BLaER1 treated with 17β-estradiol and CSF1 and Interleukin-3, amounts not matched to agents 10 nM and 100 nM (cell line): ENCODE measurements around the gene IL3.

ENCODE experiments used
- H3K27ac ChIP-seq, 11 experiments: shearing (Covaris generic); formaldehyde crosslinking; 2 replicates each; pipeline ENCODE4 v1.8.1; 2022
- H3K27me3 ChIP-seq, 11 experiments: shearing (Covaris generic); formaldehyde crosslinking; 2 replicates each; pipeline ENCODE4 v1.8.1; 2022
- H3K36me3 ChIP-seq, 11 experiments: shearing (Covaris generic); formaldehyde crosslinking; 2 replicates each; pipeline ENCODE4 v1.8.1; 2022
- H3K4me1 ChIP-seq, 10 experiments: shearing (Covaris generic); formaldehyde crosslinking; 2 replicates each; pipeline ENCODE4 v1.8.1; 2022
- H3K4me2 ChIP-seq, 11 experiments: shearing (Covaris generic); formaldehyde crosslinking; 2 replicates each; pipeline ENCODE4 v1.8.1; 2022
- H3K4me3 ChIP-seq, 10 experiments: shearing (Covaris generic); formaldehyde crosslinking; 2 replicates each; pipeline ENCODE4 v1.8.1; 2022
- H3K9ac ChIP-seq, 11 experiments: shearing (Covaris generic); formaldehyde crosslinking; 2 replicates each; pipeline ENCODE4 v1.8.1; 2022
- H3K9me3 ChIP-seq, 11 experiments: shearing (Covaris generic); formaldehyde crosslinking; replicated peaks in 1 of 11; 2 replicates each; pipeline ENCODE4 v1.8.1; 2022
- H4K20me1 ChIP-seq, 11 experiments: shearing (Covaris generic); formaldehyde crosslinking; 2 replicates each; pipeline ENCODE4 v1.8.1; 2022
- Cebpa-rat ChIP-seq, 11 experiments: shearing (Covaris generic); IDR thresholded peaks; 2 replicates each; pipeline ENCODE4 v1.8.1; 2022

The IL3 gene

DNA sequence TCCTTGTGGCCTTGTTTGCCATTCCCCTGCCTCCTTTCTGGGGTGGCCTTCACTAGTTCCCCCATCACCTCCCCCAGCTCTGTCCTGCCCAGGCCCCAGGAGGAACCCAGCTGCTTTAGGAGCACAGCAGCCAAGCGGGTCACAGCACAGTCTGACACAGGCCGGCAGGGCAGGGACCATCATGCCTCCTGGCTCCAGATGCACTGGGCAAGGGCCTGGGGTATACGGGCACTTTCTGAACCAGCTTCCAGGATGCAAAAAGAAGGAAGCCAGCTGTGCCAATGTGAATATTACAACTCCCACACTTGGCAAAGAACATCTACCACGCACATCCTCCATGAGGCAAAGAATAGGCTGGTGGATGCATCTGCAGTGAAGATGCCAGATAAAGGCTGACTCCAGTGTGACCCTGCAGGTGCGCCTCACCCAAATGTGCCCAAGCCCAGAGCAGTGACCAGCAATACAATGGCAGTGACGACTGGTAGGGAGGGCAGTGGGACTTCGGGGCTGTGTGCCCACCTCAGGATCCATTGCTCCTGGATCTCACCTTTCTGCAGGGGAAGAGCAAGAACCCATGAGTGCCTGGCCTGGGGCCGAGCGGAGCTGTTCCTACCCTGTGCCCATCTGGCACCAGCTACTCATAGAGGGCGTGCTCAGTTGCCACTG is 6.3 kb upstream of the IL3 start:
- TF ChIP-seq Cebpa-rat (IDR thresholded peaks at IDR 0.05) = no peak
- Histone ChIP-seq H3K4me1 (peaks cover 19 to 37% (median 32%) of the 10 kb centered on the region in 10 experiments), H3K9ac (no peak overlapping the region), H4K20me1 (no peaks in the 10 kb centered on the region; a peak in 1 of 22 replicates), H3K36me3 (no peaks in the 10 kb centered on the region), H3K9me3 (no peaks in the 10 kb centered on the region), H3K27me3 (peaks cover 0 to 14% (median 0%) of the 10 kb centered on the region in 11 experiments; a peak in 1 of 22 replicates), H3K4me3 (no peak overlapping the region), H3K4me2 (no peak overlapping the region), H3K27ac (no peak overlapping the region)

DNA sequence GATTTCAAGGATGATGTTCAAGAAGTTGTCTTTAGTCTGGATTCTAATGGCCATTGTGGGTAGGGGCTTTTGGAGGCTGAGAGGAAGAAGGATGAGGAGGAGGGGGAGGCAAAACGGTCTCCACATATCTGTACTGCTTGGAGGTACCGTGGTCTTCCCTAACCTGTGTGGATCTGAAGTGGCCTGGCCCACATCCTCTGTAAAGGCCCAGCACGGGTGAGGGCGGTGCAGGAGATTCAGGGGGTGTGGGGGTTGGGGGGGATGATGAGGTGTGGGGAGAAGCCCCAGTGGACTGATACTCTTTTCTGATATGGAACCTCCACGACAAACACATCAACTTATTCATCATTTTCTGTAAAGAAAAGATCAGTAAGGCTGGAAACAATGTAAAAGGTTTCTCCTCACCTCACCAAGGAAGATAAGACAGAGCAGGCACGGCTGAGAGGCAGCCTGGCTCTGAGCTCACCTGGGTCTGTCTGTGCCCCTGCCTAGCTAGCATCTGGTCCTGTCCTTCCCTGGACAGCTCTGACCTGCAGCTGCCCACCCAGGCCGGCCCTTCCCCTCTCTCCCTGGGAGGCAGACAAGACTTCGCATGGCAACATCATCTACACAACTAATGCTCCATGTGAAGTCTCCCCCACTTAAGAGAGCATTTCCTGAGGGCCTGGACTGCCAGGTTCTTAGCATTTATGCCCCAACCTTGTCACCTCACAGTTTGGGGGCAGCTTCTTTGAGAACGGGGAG is 5.6 kb upstream of the IL3 start:
- peaks cover 0 to 19% (median 0%) of the 10 kb centered on the region in 11 experiments; a peak in 1 of 22 replicates for H3K27me3 ChIP-seq
- no peaks in the 10 kb centered on the region; a peak in 1 of 22 replicates for H4K20me1 ChIP-seq
- H3K4me2 ChIP-seq = peak overlapping the region in 1 of 11 experiments; percentile 81; a peak in 1 of 22 replicates
- TF ChIP-seq Cebpa-rat (IDR thresholded peaks at IDR 0.05) = no peak
- no peaks in the 10 kb centered on the region for H3K9me3 ChIP-seq
- no peak overlapping the region for H3K27ac ChIP-seq
- no peak overlapping the region for H3K4me3 ChIP-seq
- H3K4me1 ChIP-seq = peaks cover 22 to 44% (median 39%) of the 10 kb centered on the region in 10 experiments
- no peak overlapping the region for H3K9ac ChIP-seq
- no peaks in the 10 kb centered on the region for H3K36me3 ChIP-seq

DNA sequence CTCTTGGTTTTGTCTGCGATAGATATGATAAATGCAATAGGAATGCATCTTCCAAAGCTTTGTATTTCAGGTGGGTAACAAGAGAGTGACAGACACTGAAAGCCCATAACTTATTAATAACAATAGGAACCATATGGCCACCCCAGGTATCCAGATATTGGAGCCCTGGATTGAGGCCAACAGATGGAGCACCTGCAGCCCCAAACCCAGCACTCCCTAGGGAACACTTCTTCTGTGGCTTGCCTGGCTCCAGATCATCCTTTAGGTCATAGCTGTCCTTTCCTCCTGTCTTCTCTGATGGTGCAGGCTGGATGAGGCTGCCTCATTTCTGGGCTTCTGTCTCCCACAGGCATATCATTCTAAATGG is 5.0 kb upstream of the IL3 start:
- Histone ChIP-seq H3K27ac (no peak overlapping the region), H3K36me3 (no peaks in the 10 kb centered on the region), H3K9me3 (no peaks in the 10 kb centered on the region), H4K20me1 (no peaks in the 10 kb centered on the region; a peak in 1 of 22 replicates), H3K4me2 (peak overlapping the region in 8 of 11 experiments; percentile 66 to 83 (median 76); a peak in 16 of 22 replicates), H3K27me3 (peaks cover 0 to 25% (median 0%) of the 10 kb centered on the region in 11 experiments; a peak in 1 of 22 replicates), H3K4me3 (no peak overlapping the region), H3K9ac (no peak overlapping the region), H3K4me1 (peaks cover 22 to 49% (median 40%) of the 10 kb centered on the region in 10 experiments)
- no peak for TF ChIP-seq Cebpa-rat (IDR thresholded peaks at IDR 0.05)

DNA sequence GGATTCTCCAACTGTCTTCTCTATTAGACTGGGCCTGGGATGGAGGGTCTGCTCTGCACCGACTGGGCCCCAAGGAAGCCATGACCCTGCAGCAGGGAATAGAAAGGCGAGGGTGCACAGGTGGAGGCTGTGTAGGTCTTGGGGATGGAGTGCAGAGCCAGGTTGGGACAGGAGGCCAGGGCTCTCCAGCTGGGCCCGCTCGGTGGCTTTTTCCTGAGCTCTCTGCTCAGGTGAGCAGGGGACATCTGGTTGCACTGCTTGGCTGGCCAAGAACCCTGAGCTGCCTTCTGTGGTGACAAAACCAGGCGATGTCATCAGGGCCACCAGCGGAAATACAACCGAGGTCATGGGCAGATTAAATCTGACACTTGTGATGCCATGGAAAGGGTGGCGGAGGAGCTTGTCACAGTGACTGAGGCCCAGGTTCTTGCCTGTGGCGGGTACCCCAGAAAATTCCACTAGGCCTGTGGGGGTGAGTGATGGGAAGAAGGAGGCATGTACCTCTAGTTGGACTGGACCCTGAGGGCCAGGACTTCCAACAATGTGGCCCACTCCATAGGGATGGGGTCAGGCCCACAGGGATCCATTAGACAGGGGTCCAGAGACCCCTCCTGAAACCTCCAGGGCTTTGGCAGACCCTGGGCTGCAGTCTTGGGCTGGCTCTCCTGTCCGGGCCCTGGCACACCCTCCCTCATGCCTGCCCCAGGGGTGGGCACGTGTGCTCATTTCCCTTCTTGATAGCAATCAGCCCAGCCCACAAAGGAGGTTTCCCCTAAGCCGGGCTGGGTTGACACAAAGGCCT is 4.4 kb upstream of the IL3 start:
- H3K27me3 ChIP-seq = peaks cover 0 to 30% (median 0%) of the 10 kb centered on the region in 11 experiments; a peak in 2 of 22 replicates
- H3K9me3 ChIP-seq = no peaks in the 10 kb centered on the region
- H3K4me1 ChIP-seq = peaks cover 20 to 55% (median 46%) of the 10 kb centered on the region in 10 experiments
- H3K36me3 ChIP-seq = no peaks in the 10 kb centered on the region
- peak overlapping the region; percentile 21 to 83 (median 68); a peak in 19 of 22 replicates for H3K4me2 ChIP-seq
- TF ChIP-seq Cebpa-rat (IDR thresholded peaks at IDR 0.05) = no peak
- H3K27ac ChIP-seq = peak overlapping the region in 4 of 11 experiments; percentile 29 to 87 (median 33); a peak in 5 of 22 replicates
- peak overlapping the region in 2 of 11 experiments; percentile 14 to 40; a peak in 1 of 22 replicates for H3K9ac ChIP-seq
- no peaks in the 10 kb centered on the region; a peak in 1 of 22 replicates for H4K20me1 ChIP-seq
- no peak overlapping the region for H3K4me3 ChIP-seq

DNA sequence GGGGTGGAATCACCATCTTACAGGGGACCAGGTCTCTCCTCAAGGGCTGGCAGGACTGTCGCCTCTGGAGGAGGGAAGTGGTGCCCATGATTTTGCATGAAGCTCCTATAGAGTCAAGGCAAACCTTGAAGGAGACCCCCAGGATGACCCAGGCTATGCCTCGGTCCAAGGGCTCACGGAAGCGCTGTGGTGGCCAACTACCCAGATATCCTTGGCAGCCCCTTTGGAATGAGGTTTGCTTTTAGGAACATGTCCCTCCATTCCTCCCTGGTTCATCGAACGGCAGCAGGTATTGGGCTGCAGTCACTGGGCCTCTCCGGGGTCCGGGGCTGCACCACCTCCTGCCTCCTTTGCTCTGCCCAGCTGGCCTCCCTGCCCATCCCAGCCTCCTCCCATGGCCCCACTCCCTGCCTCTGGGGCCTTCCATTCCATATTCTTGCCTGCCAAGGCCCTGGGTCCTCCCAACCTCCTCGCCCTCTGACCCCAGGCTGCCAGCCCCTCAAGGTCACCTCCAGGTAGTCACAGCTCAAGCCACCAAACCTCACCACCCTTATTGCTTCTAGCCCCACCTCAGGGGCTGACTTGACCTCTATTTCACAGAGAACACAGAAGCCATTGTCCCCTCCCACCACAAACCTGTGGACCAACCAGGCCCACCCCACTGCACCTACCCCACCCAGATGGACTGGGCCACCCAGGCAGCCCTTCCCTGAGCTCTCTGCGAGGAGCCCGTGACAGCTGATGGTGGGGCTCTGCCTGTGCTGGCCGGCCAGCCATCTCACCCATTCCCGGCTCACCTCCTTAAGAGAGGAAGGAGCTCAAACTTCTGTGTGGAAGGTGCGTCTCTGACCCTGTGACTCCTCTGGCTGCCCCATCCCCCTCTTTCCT is 3.6 kb upstream of the IL3 start:
- peak overlapping the region in 4 of 11 experiments; percentile 6 to 87 (median 30); a peak in 5 of 22 replicates for H3K27ac ChIP-seq

DNA sequence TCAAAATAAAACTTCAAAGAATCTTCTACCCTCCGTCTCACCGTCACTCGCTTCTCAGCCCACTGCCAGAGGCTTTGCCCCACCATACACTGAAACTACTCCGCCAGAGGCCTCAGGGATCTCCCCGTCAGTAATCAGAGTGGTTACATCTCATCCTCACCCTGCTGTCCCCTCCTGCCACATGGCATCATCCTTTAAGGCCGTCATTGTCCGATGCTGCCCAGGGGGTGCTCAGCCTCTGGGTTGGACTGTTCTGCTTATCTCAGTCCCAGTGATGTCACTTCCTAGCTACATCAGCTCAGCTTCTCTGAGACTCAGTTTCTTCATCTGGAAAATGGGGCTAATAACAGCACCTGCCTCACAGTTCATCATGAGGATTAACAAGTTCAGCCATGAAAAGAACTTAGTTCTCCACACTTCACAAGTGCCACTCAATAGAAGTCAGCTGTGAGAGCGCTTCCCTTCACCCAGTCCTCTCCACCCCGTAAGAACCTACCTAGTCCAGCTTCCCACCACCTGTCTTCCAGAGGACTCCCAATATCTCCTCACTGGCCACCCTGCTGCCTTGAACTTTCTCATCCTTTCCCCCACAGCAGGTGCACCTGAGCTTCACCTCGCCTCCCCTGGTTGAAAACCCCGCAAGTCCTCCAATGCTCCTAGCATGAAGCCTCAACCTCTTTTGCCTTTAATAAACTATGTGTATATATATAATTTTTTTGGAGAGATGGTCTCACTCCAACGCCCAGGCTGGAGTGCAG is 2.8 kb upstream of the IL3 start:
- H3K4me3 ChIP-seq = no peak overlapping the region
- peak overlapping the region in 3 of 11 experiments; percentile 6 to 87 (median 43); a peak in 4 of 22 replicates for H3K27ac ChIP-seq
- no peaks in the 10 kb centered on the region for H3K9me3 ChIP-seq
- no peaks in the 10 kb centered on the region for H3K36me3 ChIP-seq
- H3K27me3 ChIP-seq = peaks cover 0 to 35% (median 0%) of the 10 kb centered on the region in 11 experiments; a peak in 2 of 22 replicates
- no peak for TF ChIP-seq Cebpa-rat (IDR thresholded peaks at IDR 0.05)
- peak overlapping the region in 6 of 11 experiments; percentile 66 to 83 (median 80); a peak in 9 of 22 replicates for H3K4me2 ChIP-seq
- no peaks in the 10 kb centered on the region; a peak in 1 of 22 replicates for H4K20me1 ChIP-seq
- H3K9ac ChIP-seq = no peak overlapping the region
- peaks cover 20 to 62% (median 49%) of the 10 kb centered on the region in 10 experiments for H3K4me1 ChIP-seq

More for the DNA sequence above, 3.6 kb upstream of the IL3 start:
- H4K20me1 ChIP-seq = no peaks in the 10 kb centered on the region; a peak in 1 of 22 replicates
- H3K27me3 ChIP-seq = peaks cover 0 to 35% (median 0%) of the 10 kb centered on the region in 11 experiments; a peak in 2 of 22 replicates
- peaks cover 20 to 61% (median 49%) of the 10 kb centered on the region in 10 experiments for H3K4me1 ChIP-seq
- H3K36me3 ChIP-seq = no peaks in the 10 kb centered on the region
- H3K4me2 ChIP-seq = peak overlapping the region; percentile 21 to 83 (median 68); a peak in 18 of 22 replicates
- no peak for TF ChIP-seq Cebpa-rat (IDR thresholded peaks at IDR 0.05)
- H3K9ac ChIP-seq = no peak overlapping the region
- no peak overlapping the region for H3K4me3 ChIP-seq
- H3K9me3 ChIP-seq = no peaks in the 10 kb centered on the region

DNA sequence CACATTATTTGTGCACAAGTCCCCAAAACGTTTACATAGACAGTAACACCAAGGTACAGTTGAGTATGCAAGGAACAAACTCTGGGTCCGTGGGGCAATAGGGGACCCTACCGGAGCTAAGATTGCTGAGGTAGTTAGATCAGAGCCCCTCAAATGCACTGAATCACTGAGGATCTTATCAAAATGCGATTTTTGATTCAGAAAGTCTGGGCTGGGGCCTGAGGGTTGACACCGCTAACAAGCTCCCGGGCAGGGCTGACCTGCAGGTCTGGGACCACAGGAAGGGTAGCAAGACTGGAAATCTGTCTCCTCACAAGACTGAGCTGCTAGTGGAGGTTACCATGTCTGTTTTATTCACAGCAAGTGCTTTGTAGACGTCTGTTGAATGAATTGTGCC is 1.8 kb upstream of the IL3 start:
- Histone ChIP-seq H3K4me2 (peak overlapping the region in 9 of 11 experiments; percentile 66 to 92 (median 89); a peak in 14 of 22 replicates), H4K20me1 (peaks cover 0 to 1% (median 0%) of the 10 kb centered on the region in 11 experiments; a peak in 1 of 22 replicates), H3K27ac (peak overlapping the region in 4 of 11 experiments; percentile 70 to 87 (median 77); a peak in 8 of 22 replicates), H3K9ac (peak overlapping the region in 3 of 11 experiments; percentile 51 to 74 (median 67); a peak in 3 of 22 replicates), H3K27me3 (peaks cover 0 to 35% (median 0%) of the 10 kb centered on the region in 11 experiments; a peak in 2 of 22 replicates), H3K4me3 (no peak overlapping the region), H3K4me1 (peaks cover 20 to 70% (median 51%) of the 10 kb centered on the region in 10 experiments), H3K36me3 (no peaks in the 10 kb centered on the region), H3K9me3 (no peaks in the 10 kb centered on the region)
- TF ChIP-seq Cebpa-rat (IDR thresholded peaks at IDR 0.05) = no peak
